ENCODE measurements around the gene UBN2.
"Not testable (repeated sequence)": the region's sequence is repeated elsewhere in the genome, so short reads cannot be mapped to it uniquely, and the experiment has no call there.

UBN2 gene

DNA sequence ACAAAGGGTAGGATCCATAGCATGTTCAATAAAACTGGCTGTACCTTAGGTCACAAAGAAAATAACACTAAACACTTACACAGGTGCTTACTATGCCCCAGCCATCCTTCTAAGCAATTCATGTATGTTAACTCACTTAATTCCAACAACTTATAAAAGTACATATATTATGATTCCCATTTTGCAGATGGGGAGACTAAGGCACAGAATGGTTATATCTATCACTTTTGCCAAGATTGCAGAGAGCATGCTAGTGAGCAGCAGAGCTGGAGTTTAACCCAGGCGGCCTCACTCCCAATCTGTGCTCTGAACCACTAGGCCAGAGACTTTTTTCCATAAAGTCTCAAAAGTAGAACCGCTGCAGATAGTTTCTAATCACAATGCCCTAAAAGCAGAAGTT, 18.9 kb upstream of the UBN2 start:
- Histone ChIP-seq H4K5ac (ENCODE audit: low read length) (no peak overlapping the region), H3K36me3 (ENCODE audit: control insufficient read depth, insufficient read depth, low read length) (no peaks in the 10 kb centered on the region), H3K79me2 (ENCODE audit: control insufficient read depth, insufficient read depth, low read length) (no peaks in the 10 kb centered on the region), H2AK5ac (ENCODE audit: low read length) (no peak overlapping the region), H2BK5ac (ENCODE audit: low read length) (no peak overlapping the region), H3K18ac (ENCODE audit: low read length) (no peak overlapping the region), H3K4ac (ENCODE audit: low read depth, low read length) (no peak overlapping the region), H3K4me3 (ENCODE audit: low read length) (no peak overlapping the region), H4K8ac (ENCODE audit: low read depth, low read length) (no peak overlapping the region), H3K79me1 (ENCODE audit: low read length) (no peaks in the 10 kb centered on the region), H2BK120ac (ENCODE audit: low read depth, low read length) (no peak overlapping the region), H3K23ac (ENCODE audit: low read length) (no peak overlapping the region), H3K9ac (ENCODE audit: low read length) (no peak overlapping the region), H3K4me1 (ENCODE audit: control insufficient read depth, low read depth, low read length) (no peaks in the 10 kb centered on the region), H2BK15ac (replicated peaks; ENCODE audit: low read depth) (no peak overlapping the region), H3K56ac (ENCODE audit: low read length) (no peak overlapping the region), H3K4me2 (ENCODE audit: low read length) (no peak overlapping the region), H3K27ac (ENCODE audit: low read depth, low read length) (no peak overlapping the region), H3K27me3 (ENCODE audit: insufficient read depth, low read length, poor library complexity) (no peaks in the 10 kb centered on the region)
- no CpG with 5 or more reads among the region's 2 CpGs for WGBS (ENCODE audit: extremely low coverage, insufficient coverage, low lambda C conversion rate)
- no peak for DNase-seq

DNA sequence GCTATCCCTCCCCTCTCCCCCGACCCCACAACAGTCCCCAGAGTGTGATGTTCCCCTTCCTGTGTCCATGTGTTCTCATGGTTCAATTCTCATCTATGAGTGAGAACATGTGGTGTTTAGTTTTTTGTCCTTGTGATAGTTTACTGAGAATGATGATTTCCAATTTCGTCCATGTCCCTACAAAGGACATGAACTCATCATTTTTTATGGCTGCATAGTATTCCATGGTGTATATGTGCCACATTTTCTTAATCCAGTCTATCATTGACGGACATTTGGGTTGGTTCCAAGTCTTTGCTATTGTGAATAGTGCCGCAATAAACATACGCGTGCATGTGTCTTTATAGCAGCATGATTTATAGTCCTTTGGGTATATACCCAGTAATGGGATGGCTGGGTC, 17.5 kb upstream of the UBN2 start:
- H3K56ac ChIP-seq (ENCODE audit: low read length); H3K9ac ChIP-seq (ENCODE audit: low read length); H4K8ac ChIP-seq (ENCODE audit: low read depth, low read length); H3K4me1 ChIP-seq (ENCODE audit: control insufficient read depth, low read depth, low read length); H3K36me3 ChIP-seq (ENCODE audit: control insufficient read depth, insufficient read depth, low read length); H2BK120ac ChIP-seq (ENCODE audit: low read depth, low read length); H2BK5ac ChIP-seq (ENCODE audit: low read length); H3K4me2 ChIP-seq (ENCODE audit: low read length); H3K18ac ChIP-seq (ENCODE audit: low read length); H2AK5ac ChIP-seq (ENCODE audit: low read length); H3K79me1 ChIP-seq (ENCODE audit: low read length); H2BK15ac ChIP-seq (replicated peaks; ENCODE audit: low read depth); H3K27me3 ChIP-seq (ENCODE audit: insufficient read depth, low read length, poor library complexity); H3K23ac ChIP-seq (ENCODE audit: low read length); H3K4ac ChIP-seq (ENCODE audit: low read depth, low read length); H3K27ac ChIP-seq (ENCODE audit: low read depth, low read length); DNase-seq; H3K4me3 ChIP-seq (ENCODE audit: low read length); H3K79me2 ChIP-seq (ENCODE audit: control insufficient read depth, insufficient read depth, low read length); H4K5ac ChIP-seq (ENCODE audit: low read length): not testable (repeated sequence)
- WGBS (ENCODE audit: extremely low coverage, insufficient coverage, low lambda C conversion rate), result no CpG with 5 or more reads among the region's 6 CpGs

DNA sequence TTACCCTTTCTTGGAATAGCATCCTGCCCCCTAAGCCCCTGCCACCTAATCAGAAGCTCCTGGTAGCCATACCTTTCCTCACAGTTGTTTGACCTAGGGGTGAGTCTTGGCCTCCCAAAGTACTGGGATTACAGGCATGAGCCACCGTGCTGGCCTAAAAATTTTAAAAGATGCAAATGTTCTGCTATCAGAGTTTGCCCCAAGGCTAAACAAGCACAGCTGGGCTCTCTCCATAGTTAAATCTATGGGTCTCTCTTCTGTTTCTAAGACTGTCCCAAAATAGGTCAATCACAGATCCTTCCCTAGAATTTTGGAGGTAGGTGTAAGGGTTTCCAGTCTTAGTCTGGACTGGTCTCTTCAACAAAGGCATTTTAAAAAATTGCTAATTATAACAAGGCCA, 12.9 kb upstream of the UBN2 start:
- H2AK5ac ChIP-seq (ENCODE audit: low read length), result no peak overlapping the region
- DNase-seq, result no peak
- no CpG with 5 or more reads among the region's 1 CpG for WGBS (ENCODE audit: extremely low coverage, insufficient coverage, low lambda C conversion rate)

DNA sequence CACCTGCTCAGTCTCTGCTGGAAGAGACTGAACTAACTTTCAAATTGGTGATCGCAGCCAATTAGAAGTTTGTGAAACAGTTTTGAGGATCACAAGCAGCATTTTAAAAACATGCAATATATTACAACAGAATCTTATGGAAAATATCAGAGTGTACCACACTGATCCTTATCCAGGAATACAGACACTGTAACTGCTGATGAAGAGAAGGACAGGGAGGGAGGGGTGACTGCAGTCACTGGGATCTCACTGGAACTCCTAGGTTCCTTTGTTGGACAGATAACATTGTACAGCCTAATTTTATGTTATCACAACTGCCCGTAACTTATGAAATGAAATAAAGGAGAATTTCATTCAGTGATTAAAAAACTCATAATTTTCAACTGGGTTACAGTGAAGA, 6.8 kb upstream of the UBN2 start:
- no CpG with 5 or more reads among the region's 2 CpGs for WGBS (ENCODE audit: extremely low coverage, insufficient coverage, low lambda C conversion rate)

More for the DNA sequence above, 12.9 kb upstream of the UBN2 start:
- Histone ChIP-seq H3K79me2 (ENCODE audit: control insufficient read depth, insufficient read depth, low read length) (no peaks in the 10 kb centered on the region), H4K5ac (ENCODE audit: low read length) (no peak overlapping the region), H4K8ac (ENCODE audit: low read depth, low read length) (no peak overlapping the region), H2BK15ac (replicated peaks; ENCODE audit: low read depth) (no peak overlapping the region), H3K4me1 (ENCODE audit: control insufficient read depth, low read depth, low read length) (no peaks in the 10 kb centered on the region), H3K9ac (ENCODE audit: low read length) (no peak overlapping the region), H3K4me2 (ENCODE audit: low read length) (no peak overlapping the region), H3K23ac (ENCODE audit: low read length) (no peak overlapping the region), H2BK5ac (ENCODE audit: low read length) (no peak overlapping the region), H3K4ac (ENCODE audit: low read depth, low read length) (no peak overlapping the region), H3K56ac (ENCODE audit: low read length) (no peak overlapping the region), H2BK120ac (ENCODE audit: low read depth, low read length) (no peak overlapping the region), H3K18ac (ENCODE audit: low read length) (no peak overlapping the region), H3K79me1 (ENCODE audit: low read length) (no peaks in the 10 kb centered on the region), H3K36me3 (ENCODE audit: control insufficient read depth, insufficient read depth, low read length) (no peaks in the 10 kb centered on the region), H3K4me3 (ENCODE audit: low read length) (no peak overlapping the region), H3K27me3 (ENCODE audit: insufficient read depth, low read length, poor library complexity) (no peaks in the 10 kb centered on the region), H3K27ac (ENCODE audit: low read depth, low read length) (no peak overlapping the region)

DNA sequence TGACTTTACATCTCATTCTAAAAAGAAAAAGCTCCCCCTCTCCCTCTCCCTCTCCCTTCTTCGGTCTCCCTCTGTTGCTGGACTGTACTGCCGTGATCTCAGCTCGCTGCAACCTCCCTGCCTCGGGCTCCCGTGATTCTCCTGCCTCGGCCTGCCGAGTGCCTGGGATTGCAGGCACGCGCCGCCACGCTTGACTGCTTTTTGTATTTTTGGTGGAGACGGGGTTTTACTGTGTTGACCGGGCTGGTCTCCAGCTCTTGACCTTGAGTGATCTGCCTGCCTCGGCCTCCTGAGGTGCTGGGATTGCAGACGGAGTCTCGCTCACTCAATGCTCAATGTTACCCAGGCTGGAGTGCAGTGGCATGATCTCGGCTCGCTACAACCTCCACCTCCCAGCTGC, 6.2 kb upstream of the UBN2 start:
- H2BK120ac ChIP-seq (ENCODE audit: low read depth, low read length); H3K36me3 ChIP-seq (ENCODE audit: control insufficient read depth, insufficient read depth, low read length); H2BK15ac ChIP-seq (replicated peaks; ENCODE audit: low read depth); H3K4me3 ChIP-seq (ENCODE audit: low read length); H4K8ac ChIP-seq (ENCODE audit: low read depth, low read length); H3K9ac ChIP-seq (ENCODE audit: low read length); H3K79me2 ChIP-seq (ENCODE audit: control insufficient read depth, insufficient read depth, low read length); H2AK5ac ChIP-seq (ENCODE audit: low read length); H3K4me1 ChIP-seq (ENCODE audit: control insufficient read depth, low read depth, low read length); H3K18ac ChIP-seq (ENCODE audit: low read length); H3K27me3 ChIP-seq (ENCODE audit: insufficient read depth, low read length, poor library complexity); H3K79me1 ChIP-seq (ENCODE audit: low read length); H3K4me2 ChIP-seq (ENCODE audit: low read length); H3K27ac ChIP-seq (ENCODE audit: low read depth, low read length); H2BK5ac ChIP-seq (ENCODE audit: low read length); H3K56ac ChIP-seq (ENCODE audit: low read length); H3K4ac ChIP-seq (ENCODE audit: low read depth, low read length); H4K5ac ChIP-seq (ENCODE audit: low read length); H3K23ac ChIP-seq (ENCODE audit: low read length); DNase-seq: not testable (repeated sequence)
- WGBS (ENCODE audit: extremely low coverage, insufficient coverage, low lambda C conversion rate), result no CpG with 5 or more reads among the region's 18 CpGs

More for the DNA sequence above, 6.8 kb upstream of the UBN2 start:
- no peak overlapping the region for H3K4ac ChIP-seq (ENCODE audit: low read depth, low read length)
- H3K79me1 ChIP-seq (ENCODE audit: low read length), result no peaks in the 10 kb centered on the region
- no peak overlapping the region for H3K23ac ChIP-seq (ENCODE audit: low read length)
- no peaks in the 10 kb centered on the region for H3K79me2 ChIP-seq (ENCODE audit: control insufficient read depth, insufficient read depth, low read length)
- H3K4me1 ChIP-seq (ENCODE audit: control insufficient read depth, low read depth, low read length), result no peaks in the 10 kb centered on the region
- no peak overlapping the region for H3K56ac ChIP-seq (ENCODE audit: low read length)
- no peak overlapping the region for H3K9ac ChIP-seq (ENCODE audit: low read length)
- no peak overlapping the region for H2AK5ac ChIP-seq (ENCODE audit: low read length)
- H2BK5ac ChIP-seq (ENCODE audit: low read length), result no peak overlapping the region
- H3K4me2 ChIP-seq (ENCODE audit: low read length), result no peak overlapping the region
- H3K18ac ChIP-seq (ENCODE audit: low read length), result no peak overlapping the region
- H3K4me3 ChIP-seq (ENCODE audit: low read length), result no peak overlapping the region
- no peak for DNase-seq
- no peaks in the 10 kb centered on the region for H3K36me3 ChIP-seq (ENCODE audit: control insufficient read depth, insufficient read depth, low read length)
- H3K27ac ChIP-seq (ENCODE audit: low read depth, low read length), result no peak overlapping the region
- no peaks in the 10 kb centered on the region for H3K27me3 ChIP-seq (ENCODE audit: insufficient read depth, low read length, poor library complexity)
- H2BK120ac ChIP-seq (ENCODE audit: low read depth, low read length), result no peak overlapping the region
- H4K5ac ChIP-seq (ENCODE audit: low read length), result no peak overlapping the region
- no peak overlapping the region for H4K8ac ChIP-seq (ENCODE audit: low read depth, low read length)
- no peak overlapping the region for H2BK15ac ChIP-seq (replicated peaks; ENCODE audit: low read depth)

DNA sequence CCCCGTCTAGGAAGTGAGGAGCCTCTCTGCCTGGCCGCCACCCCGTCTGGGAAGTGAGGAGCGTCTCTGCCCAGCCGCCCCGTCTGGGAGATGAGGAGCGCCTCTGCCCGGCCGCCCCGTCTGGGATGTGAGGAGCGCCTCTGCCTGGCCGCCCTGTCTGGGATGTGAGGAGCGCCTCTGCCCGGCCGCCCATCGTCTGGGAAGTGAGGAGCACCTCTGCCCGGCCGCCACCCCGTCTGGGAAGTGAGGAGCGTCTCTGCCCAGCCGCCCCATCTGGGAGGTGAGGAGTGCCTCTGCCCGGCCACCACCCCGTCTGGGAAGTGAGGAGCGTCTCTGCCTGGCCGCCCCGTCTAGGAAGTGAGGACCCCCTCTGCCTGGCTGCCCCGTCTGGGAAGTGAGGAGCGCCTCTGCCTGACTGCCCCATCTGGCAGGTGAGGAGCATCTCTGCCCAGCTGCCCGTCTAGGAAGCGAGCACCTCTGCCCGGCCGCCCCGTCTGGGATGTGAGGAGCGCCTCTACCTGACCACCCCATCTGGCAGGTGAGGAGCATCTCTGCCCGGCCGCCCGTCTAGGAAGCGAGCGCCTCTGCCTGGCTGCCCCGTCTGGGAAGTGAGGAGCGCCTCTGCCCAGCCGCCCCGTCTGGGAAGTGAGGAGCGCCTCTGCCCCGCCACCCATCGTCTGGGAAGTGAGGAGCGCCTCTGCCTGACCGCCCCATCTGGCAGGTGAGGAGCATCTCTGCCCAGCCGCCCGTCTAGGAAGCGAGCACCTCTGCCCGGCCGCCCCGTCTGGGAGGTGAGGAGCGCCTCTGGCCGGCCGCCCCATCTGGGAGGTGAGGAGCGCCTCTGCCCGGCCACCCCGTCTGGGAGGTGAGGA, 5.5 kb upstream of the UBN2 start:
- not testable (repeated sequence) for H3K9ac ChIP-seq (ENCODE audit: low read length); H3K4ac ChIP-seq (ENCODE audit: low read depth, low read length); H3K4me2 ChIP-seq (ENCODE audit: low read length); H3K27ac ChIP-seq (ENCODE audit: low read depth, low read length); H2AK5ac ChIP-seq (ENCODE audit: low read length); H3K4me1 ChIP-seq (ENCODE audit: control insufficient read depth, low read depth, low read length); DNase-seq; H2BK15ac ChIP-seq (replicated peaks; ENCODE audit: low read depth); H3K79me2 ChIP-seq (ENCODE audit: control insufficient read depth, insufficient read depth, low read length); H3K27me3 ChIP-seq (ENCODE audit: insufficient read depth, low read length, poor library complexity); H4K5ac ChIP-seq (ENCODE audit: low read length); H2BK120ac ChIP-seq (ENCODE audit: low read depth, low read length); H4K8ac ChIP-seq (ENCODE audit: low read depth, low read length); H2BK5ac ChIP-seq (ENCODE audit: low read length); H3K36me3 ChIP-seq (ENCODE audit: control insufficient read depth, insufficient read depth, low read length); H3K4me3 ChIP-seq (ENCODE audit: low read length); H3K56ac ChIP-seq (ENCODE audit: low read length); H3K18ac ChIP-seq (ENCODE audit: low read length); H3K23ac ChIP-seq (ENCODE audit: low read length); H3K79me1 ChIP-seq (ENCODE audit: low read length)
- no CpG with 5 or more reads among the region's 60 CpGs for WGBS (ENCODE audit: extremely low coverage, insufficient coverage, low lambda C conversion rate)

Measured in mesendoderm (in vitro differentiated cells).